ENCODE measurements around the gene ASB13.
A peak's percentile ranks its signal among the peaks of the same experiment; 100 is the strongest.

The ASB13 gene, protein sequence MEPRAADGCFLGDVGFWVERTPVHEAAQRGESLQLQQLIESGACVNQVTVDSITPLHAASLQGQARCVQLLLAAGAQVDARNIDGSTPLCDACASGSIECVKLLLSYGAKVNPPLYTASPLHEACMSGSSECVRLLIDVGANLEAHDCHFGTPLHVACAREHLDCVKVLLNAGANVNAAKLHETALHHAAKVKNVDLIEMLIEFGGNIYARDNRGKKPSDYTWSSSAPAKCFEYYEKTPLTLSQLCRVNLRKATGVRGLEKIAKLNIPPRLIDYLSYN

DNA sequence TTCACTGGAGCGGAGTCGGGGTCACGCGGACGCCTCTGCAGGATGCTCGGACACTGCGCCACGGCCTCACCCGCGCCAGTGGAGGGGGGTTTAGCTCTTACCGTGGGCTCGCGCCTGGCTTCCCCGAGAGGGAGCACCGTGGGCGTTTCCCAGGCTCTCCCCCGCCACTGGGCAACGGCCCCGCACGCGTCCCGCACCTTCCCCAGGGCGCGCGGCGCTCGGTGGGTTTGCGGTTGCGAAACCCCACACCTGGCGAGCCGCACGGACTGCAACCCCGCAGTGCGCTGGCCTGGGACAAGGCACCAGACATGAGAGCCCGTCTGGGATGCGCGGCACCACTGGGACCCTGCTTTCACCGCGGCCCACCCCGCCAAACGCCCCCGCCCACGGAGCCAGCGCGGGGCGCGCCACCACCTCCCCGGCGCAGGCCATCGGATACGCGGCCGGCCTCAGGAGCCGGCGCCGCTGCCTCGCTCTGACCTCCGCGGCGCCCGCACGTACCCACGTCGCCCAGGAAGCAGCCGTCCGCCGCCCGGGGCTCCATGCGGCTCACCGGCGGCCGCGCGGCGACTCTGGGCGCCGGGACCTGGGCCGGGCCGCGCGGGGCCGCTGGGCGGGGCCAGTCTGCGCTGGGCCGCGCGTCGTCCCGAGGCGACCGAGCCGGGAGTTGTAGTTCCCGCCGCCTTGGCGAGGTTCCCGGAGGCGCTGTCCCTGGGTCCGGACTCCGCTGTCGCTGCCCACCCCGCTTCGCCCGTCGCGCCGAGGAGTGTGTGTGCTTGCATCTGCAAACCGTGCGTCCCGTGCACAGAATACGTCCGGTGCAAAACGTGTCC lies at the start of gene ASB13:
Gene ASB13, minus strand, starts transcription at position 588 of the 833 bp plus-strand sequence. Its CDS starts 44 bp downstream, at position 544.
- DNase-seq, result peak; percentile 39

DNA sequence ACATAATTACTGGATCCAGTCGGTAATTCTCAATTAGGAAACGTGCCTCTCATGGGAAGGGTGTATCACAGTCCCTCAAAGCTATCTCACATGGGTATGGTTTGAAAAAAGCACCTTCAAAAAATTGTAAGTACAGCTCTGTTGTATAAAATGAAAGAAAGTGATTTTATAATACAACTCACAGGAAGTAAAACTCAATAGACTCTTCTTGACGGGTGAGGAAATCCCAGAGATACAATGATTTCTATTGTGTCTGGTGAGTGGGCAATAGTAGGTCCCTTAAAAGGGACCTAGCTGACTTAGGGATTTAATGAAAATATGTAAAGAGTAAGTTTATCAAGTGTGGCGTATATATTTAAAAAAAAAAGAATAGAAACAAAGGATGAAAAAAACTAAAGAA lies 45.2 kb upstream of the ASB13 start:
- DNase-seq, result no peak

DNA sequence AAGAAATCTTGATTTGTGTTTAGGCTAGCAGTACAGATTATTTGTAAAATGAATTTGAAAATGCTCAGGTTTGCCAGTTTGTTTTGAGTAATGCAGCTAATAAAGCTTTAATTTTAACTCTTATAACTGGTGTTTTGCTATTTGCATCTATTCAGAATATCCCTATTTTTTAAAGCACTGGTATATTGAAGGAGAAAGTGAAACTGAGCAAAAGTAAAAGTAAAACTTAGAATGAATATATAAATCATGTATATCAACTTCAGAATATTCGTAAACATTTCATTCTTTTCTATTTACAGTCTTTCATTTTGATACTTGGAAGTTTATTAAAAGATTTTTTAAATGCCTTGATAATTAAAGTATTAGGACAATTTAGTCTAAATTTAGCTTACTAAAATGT lies 44.5 kb upstream of the ASB13 start:
- no peak for DNase-seq

DNA sequence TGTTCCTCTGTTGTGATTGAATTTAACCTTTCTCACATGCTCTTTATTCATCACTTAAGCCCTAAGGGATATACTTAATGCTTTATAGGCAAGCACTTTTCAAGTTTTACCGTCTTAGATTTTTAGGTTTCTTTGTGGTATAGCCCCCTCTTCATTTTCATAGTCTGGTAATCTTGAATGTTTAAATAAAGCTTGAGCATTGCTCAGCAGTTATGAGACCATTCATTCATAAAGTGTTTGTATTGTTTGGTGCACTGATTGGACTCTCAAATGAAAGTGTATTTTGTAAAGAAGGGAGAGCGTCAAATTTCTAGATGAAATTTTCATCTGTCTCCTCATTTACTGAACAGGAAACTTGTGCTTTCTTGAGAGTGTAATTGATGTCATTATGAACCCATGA lies 43.5 kb upstream of the ASB13 start:
- no peak for DNase-seq

DNA sequence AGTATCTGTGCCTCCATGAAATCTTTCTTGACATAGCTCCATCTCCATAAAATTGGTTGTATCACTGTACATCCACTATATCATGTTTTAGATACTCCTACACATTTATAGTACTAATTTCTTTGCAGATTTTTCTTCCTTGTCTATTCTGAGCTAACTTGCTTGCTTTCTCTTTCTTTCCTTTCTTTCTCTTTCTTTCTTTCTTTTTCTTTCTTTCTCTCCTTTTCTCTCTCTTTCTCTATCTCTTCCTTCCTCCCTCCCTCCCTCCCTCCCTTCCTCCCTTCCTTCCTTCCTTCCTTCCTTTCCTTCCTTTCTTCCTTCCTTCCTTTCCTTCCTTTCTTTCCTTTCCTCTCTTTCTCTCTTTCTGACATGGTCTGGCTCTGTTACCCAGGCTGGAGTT lies 42.0 kb upstream of the ASB13 start:
- no peak for DNase-seq

DNA sequence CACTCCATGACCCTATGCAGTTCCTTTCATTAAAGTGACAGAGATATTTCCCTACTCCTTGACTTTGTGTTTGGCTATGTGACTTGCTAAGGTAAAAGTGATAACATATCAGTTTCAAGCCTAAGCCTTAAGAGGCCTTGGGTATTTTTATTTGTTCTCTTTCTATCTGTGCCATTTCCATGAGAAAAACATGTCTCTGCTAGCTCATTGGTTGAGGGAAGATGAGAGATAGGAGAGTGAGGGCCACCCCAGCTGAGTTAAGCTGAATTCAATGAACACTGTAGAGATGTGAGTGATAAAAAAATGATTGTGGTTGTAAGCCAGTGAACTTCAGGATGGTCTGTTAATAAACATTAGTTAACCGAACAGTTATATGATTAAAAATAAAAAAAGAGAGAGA lies 31.7 kb upstream of the ASB13 start:
- no peak for DNase-seq

DNA sequence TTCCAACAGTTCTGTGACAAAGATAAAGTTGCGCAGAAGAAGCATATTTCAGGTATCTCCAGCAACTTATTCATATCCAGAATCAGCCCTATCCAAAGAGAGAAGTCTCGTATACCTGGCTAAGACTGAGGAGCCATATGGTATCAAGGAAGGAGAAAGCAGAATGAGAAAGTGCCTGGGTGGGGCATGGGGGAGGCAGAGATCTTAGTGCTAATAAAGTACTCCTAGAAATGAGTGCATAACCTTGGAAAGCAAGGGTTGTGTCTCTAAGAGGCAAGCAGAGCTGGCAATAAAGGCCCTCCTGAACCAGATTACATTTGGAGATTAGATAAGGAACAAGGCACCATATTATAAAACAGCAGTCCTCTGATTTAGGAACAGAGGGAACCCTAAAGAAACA lies 30.9 kb upstream of the ASB13 start:
- DNase-seq, result no peak

DNA sequence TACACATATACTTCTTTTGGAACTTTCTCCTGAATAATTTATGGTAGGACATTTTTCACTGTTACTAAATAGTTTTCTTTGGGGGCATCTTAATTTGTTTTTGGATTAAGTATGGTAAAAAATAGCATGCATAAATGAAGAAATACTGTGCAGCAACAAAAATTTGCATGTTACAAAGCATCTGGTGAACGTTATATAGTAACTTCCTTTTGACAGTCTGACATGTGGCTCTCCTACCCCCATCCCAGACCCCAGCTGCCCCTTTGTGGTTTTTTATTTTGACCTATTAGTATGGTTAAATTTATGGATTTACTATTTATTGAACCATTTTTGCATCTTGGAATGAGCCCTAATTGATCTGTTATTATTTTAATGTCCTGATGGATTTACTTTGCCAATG lies 28.2 kb upstream of the ASB13 start:
- no peak for DNase-seq

DNA sequence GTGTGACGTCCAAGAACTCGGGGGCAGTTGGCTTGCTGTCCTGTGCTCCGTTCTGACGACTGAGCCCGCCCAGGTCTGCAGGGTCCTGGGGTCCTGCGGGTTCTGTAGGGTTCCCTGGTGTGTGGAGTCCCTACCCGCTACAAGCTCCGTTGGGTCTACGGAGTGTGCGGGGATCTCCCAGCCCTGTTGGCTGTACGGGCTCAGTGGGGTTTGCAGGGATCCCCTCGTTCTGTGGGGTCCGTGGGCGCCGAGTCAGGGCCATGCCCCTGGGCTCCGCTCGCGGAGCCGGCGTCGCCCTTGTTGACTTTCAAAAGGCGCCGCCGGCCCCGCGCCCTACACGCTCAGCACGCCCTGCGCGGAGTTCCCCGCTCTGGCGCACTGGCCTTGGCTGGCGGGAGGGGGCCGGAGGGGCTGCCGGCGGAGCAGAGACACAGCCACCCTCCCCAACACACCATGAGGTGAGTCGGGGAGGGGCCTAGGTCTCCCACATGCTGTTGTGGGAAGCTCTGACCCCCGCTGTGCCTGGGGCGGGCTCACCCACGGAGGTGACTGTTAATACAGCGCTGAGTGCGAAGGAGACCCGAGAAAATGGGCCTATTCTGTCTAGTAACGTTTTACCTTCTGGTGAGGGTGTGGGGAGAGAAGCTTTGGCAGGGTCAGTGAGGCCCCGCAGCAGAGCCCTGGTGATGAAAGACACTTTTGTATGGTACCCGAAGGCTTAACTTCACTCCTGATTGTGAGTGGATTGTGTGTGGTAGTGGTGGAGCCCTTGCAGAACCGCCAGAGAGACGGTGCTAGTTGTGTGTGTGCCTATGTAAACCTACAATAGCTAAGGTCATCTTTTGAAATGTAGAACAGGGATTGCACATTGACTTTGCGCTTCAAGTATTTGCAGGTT lies 26.3 kb upstream of the ASB13 start:
- peak; percentile 32 for DNase-seq

DNA sequence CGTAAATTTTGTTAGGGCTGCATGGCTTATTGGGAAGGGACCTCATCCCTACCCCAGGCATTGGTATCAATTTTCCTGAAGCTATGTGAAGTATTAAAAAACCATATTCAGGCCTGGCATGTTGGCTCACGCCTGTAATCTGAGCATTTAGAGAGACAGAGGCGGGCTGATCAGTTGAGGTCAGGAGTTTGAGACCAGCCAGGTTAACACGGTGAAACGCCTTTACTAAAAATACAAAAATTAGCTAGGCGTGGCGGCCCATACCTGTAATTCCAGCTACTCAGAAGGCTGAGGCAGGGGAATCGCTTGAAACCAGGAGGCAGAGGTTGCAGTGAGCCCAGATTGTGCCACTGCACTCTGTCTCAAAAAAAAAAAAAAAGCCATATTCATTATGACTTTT lies 25.4 kb upstream of the ASB13 start:
- DNase-seq, result no peak

DNA sequence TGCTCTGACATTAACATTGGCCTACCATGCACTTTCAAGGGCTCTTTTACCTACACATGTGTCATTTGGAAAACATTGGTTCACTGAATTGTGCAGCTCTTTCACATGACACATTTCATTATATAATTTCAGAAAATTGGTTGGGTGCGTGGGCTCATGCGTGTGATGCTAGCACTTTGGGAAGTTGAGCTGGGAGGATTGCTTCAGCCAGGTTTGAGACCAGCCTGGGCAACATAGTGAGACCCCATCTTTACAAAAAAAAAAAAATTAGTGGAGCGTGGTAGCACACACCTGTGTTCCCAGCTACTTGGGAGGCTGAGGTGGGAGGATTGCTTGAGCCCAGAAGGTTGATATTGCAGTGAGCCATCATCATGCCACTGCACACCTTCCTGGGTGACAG lies 22.2 kb upstream of the ASB13 start:
- no peak for DNase-seq

DNA sequence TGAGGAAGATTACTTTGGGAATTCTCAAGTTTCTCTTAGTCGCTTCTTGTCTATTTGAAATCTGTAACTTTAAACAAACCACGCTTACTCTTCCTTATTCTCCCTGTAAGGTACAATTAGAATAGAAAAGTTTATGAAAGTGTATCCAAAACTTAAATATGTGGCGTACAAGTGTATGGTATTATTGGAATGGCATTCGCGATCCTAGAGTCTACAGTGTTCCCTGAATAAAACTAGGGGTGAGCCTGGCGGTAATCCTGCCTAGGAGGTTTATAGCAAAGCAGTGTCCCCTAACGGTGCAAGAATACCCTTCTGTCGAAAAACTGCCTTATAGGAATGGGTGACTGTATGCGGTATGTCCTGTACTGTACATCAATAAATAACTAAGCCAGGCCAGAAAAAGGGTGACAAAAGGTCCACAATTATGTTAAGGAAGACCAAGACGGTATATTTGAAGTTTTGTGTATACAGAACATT lies 19.4 kb upstream of the ASB13 start:
- DNase-seq, result peak; percentile 20

DNA sequence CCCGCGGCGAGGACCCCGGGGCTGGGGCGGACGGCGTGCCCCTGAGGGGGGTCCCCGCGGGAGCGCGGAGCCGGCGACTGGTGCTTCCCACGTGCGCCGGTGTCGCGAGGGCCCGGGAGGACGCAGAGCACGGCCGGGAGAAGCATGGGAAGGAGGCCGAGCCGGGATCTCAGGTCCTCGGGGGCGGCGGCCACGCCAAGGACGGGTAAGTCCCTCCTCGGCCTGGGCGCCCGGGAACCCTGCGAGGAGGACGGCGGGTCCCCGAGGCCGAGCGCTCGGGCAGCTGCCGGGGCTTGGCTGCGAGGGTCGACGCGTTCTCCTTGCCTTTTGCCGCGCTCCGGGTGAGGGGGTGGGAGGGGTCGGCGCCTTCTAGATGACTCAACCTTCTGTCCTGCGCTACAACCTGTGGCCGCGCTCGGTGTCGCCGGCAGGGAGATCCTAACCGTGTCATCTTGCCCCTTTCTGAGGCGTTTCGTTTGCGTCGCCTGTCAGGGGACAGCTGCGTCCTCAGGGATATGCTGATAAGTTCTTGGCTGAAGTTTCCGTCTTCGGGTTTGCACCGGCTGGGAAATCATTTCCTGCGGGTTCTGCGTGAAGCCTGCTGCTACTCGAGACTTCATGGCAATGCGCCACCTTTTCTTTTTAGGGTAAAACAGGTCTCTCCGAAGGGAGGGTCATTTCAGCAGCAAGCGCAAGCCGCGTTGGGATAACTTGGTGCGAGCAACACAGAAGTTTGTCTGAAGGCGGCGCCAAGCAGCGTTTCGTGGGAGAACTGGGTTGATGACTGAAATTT lies 18.8 kb upstream of the ASB13 start:
- DNase-seq, result peak; percentile 68

DNA sequence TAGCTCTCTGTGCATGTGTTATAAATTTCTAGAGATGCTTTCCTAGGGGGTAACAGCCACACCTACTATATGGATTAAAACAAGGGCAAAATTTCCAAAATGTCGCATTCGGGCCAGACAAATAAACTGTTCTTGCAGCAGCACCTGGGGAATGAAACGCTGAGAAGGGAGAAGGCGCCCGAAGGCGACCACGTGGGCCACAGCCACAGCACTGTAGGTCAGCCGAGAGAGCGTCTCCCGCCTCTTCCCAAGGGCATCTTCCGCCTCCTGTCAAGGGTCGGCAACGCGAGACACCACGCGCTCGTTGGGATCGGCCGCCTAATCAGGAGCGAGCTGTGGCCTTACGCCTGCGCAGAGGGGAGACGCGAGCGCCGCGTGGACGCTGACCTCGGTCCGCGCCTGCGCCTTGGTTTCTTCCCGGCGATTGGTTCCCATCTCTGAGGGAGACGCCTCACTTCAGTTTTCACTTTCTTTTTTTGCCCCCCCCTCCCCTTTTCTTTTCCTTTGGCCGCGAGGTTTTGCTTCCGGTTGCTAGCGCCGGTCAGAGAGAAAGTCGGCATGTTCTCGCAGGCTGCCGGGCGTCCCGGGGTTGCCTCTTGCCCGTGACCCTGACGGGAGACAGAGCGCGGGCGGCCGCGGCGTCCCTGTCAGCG lies 18.0 kb upstream of the ASB13 start, which contains the start of gene TASOR2:
Gene TASOR2, plus strand, starts transcription at position 521 of the 653 bp plus-strand sequence. CDS start 35,805 bp downstream, outside the sequence.
- DNase-seq, result peak; percentile 98

DNA sequence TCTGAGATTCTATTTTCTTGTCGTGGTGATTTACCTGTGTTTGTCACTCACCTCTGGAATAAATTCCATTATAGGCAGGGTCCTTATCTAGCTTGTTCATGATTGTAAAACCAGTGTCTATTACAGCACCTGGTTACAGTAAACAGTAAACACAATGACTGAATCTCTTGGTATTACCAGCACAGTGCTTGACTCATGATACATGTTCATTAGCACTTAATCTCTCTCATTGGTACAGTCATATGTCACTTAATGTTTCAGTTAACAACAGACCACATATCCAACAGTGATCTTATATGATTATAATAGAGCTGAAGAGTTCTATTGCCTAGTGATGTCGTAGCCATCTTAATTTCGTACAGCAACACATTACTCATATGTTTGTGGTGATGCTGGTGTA lies 16.7 kb upstream of the ASB13 start:
- no peak for DNase-seq

DNA sequence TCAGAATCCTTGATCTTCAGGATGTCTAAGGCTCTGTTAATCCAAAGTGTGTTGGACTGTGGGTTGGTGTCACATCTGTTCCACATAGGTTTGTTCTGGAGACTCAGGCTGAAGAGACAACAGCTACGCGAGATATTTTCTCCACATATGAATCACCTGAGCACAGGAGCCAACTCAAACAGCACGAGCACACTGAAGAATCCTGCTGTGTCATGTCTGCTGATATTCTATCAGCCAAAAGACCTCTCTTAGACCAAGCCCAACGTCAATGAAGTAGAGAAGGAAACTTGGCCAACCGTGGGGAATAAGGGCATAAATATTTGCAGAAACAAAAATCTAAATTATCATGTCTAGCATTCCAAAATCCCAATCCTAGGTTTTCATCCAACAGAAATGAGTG lies 15.5 kb upstream of the ASB13 start:
- DNase-seq, result no peak

DNA sequence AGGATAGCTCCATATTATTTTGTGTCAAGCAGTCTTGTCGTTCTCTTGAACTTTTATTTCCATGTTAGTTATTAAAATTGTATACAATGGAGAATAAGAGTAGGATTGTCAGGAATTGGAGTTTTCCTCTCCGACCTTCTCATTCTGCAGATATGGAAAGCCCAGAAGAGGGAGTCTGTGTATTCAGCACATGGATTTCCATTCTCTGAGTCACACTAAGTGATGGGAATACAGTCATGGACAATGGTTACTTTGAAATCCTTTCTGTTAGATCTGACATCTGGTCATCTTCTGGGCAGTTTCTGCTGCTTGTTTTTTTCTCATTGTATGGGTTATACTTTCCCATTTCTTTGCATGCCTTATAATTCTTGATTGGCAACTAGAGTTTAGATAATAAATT lies 13.2 kb upstream of the ASB13 start:
- peak; percentile 50 for DNase-seq

DNA sequence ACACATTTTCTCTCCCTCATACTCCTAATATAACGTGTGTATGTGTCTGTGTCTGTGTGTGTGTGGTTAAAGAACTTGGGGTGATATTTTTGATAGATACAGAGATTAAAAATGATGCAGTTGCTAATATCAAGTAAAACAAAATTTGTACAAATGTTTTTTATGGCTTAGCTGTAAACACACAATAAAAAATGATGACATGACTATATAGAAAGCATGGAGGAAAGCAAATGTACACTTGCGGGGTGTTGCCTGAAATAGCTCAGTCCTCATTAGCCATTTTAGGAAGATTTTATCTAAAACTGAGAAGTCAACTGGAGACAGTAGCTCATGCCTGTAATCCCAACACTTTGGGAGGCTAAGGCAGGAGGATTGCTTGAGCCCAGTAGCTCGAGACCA lies 12.6 kb upstream of the ASB13 start:
- DNase-seq, result no peak

DNA sequence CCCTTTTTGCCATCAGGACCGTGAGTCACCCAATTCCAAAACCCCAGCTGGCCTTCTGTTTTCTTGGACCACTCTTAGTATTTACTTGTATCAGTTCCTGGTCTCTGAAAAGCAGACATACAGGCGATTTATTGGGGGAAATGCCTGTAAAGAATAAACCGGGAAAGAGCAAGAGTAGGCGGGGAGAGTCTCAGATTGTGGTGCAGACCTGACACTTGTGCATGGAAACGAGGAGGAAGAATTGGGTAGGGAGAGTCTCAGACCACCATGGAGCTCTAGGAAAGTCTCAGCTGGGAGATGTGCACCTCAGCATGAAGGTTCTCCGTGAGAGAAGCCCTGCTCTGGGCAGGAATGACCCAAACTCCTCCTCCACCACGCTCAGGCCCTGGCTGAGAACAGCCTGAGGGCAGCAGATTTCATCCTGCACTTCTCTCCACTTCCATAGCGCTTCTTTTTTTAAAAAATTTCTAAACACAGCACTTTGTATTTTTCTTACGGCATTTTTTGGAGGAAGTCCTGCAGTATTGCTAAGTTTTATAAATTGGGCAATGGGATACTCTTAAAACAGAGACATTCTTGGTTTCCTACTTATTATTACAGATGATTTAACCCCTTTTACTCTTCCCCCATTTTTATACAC lies 12.1 kb upstream of the ASB13 start:
- no peak for DNase-seq

DNA sequence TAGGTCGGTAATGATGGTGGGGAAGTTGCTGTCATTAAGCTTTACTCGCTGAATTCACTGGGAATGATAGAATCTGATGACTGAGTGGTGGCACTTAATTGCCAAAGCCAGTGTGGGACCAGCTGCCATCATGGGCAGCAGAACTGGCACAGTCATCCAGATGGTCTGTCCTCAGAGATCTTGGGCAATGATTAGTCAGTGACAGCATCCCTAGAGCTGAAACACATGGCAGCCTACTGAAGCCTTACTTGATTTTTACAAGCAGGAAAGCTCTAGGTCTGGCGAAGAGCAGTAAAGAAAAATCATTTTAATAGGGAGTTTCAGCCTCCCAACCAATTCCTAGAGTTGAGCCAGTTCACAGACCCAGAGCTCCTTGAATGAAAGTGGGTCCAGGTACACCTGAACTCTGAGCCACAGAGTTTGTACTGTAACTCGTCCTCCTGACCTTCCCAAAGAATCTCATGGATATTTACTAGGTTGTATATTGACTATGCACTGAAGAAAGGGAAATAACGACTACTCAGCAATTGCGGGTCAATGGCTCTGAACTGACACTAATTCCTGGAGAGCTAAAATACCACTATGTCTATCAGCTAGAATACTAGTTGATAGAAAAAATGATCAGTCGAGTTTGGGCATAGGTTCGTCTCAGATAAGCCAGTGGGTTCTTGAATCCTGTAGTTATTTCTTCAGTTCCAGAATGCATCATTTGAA lies 4.4 kb upstream of the ASB13 start:
- DNase-seq, result no peak

DNA sequence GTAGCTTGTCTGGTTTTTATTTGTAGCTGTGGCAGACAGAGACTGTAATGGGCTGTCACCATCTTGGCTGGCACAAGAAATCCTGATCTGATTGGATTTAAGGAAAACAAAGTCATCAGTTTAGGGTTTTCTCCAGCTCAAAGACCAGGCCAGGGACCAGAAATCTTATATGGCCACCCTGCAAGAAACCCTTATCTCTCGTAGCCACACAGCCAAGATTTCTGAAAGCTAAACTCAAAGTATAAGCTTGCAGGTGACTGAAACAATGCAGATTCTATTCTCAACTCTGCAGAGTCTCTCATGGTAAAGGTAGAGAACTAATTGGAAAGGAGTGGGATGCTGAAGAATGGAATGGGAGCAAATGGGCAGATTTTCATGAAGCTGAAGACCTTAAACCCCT lies 3.2 kb upstream of the ASB13 start:
- DNase-seq, result no peak
